ENCODE measurements around the gene INVS.
"Not testable (repeated sequence)": the region's sequence is repeated elsewhere in the genome, so short reads cannot be mapped to it uniquely, and the experiment has no call there.

INVS gene

GRCh38 chr9:100145976-100146375 lies 46.9 kb downstream of the INVS start:
- H3K36me3 ChIP-seq; H3K9me3 ChIP-seq; H3K4me1 ChIP-seq; H3K27ac ChIP-seq; H3K27me3 ChIP-seq; H3K4me3 ChIP-seq; intact Hi-C loops (cut with DNase I; ENCODE audit: low total_unique reads); DNase-seq: not testable (repeated sequence)

- TF ChIP-seq CTCF (IDR thresholded peaks at IDR 0.05), result no peak
- no peaks in the 10 kb centered on the region for H3K27me3 ChIP-seq
- H3K36me3 ChIP-seq, result no peaks in the 10 kb centered on the region
- no peak overlapping the region for H3K27ac ChIP-seq
- intact Hi-C loops (cut with DNase I; ENCODE audit: low total_unique reads), result no loop called here
- no peak overlapping the region for H3K4me3 ChIP-seq
- DNase-seq, result no peak
- no peaks in the 10 kb centered on the region for H3K9me3 ChIP-seq
- H3K4me1 ChIP-seq, result peaks cover 0 to 6% (median 0%) of the 10 kb centered on the region in 4 donors
Observed at GRCh38 chr9:100150214-100150613, 51.2 kb downstream of the INVS start.

GRCh38 chr9:100160021-100160420 lies 61.0 kb downstream of the INVS start:
- H3K27me3 ChIP-seq, result no peaks in the 10 kb centered on the region
- no peak for DNase-seq
- TF ChIP-seq CTCF (IDR thresholded peaks at IDR 0.05), result no peak
- no peaks in the 10 kb centered on the region for H3K9me3 ChIP-seq
- no peaks in the 10 kb centered on the region for H3K4me1 ChIP-seq
- intact Hi-C loops (cut with DNase I; ENCODE audit: low total_unique reads), result no loop called here
- H3K4me3 ChIP-seq, result no peak overlapping the region
- H3K27ac ChIP-seq, result no peak overlapping the region
- H3K36me3 ChIP-seq, result no peaks in the 10 kb centered on the region

GRCh38 chr9:100167176-100167575 lies 68.1 kb downstream of the INVS start:
- no peaks in the 10 kb centered on the region for H3K4me1 ChIP-seq
- TF ChIP-seq CTCF (IDR thresholded peaks at IDR 0.05), result no peak
- H3K27ac ChIP-seq, result no peak overlapping the region
- DNase-seq, result no peak
- no peak overlapping the region for H3K4me3 ChIP-seq
- no peaks in the 10 kb centered on the region for H3K27me3 ChIP-seq
- peaks cover 0 to 2% (median 0%) of the 10 kb centered on the region in 3 donors for H3K9me3 ChIP-seq
- intact Hi-C loops (cut with DNase I; ENCODE audit: low total_unique reads), result no loop called here
- H3K36me3 ChIP-seq, result peaks cover 0 to 3% (median 0%) of the 10 kb centered on the region in 3 donors

- Histone ChIP-seq H3K27me3 (no peaks in the 10 kb centered on the region), H3K9me3 (peaks cover 0 to 2% (median 0%) of the 10 kb centered on the region in 3 donors), H3K27ac (no peak overlapping the region), H3K36me3 (peaks cover under 1 to 3% (median 3%) of the 10 kb centered on the region in 3 donors), H3K4me3 (no peak overlapping the region), H3K4me1 (no peaks in the 10 kb centered on the region)
- no peak for DNase-seq
- no peak for TF ChIP-seq CTCF (IDR thresholded peaks at IDR 0.05)
- intact Hi-C loops (cut with DNase I; ENCODE audit: low total_unique reads), result no loop called here
Observed at GRCh38 chr9:100167915-100168654, 69.0 kb downstream of the INVS start.

GRCh38 chr9:100170085-100170484 lies 71.0 kb downstream of the INVS start:
- DNase-seq, result no peak
- Histone ChIP-seq H3K4me3 (no peak overlapping the region), H3K9me3 (peaks cover 0 to 19% (median 0%) of the 10 kb centered on the region in 3 donors), H3K36me3 (peaks cover 13 to 18% (median 13%) of the 10 kb centered on the region in 3 donors), H3K4me1 (no peaks in the 10 kb centered on the region), H3K27ac (no peak overlapping the region), H3K27me3 (no peaks in the 10 kb centered on the region)
- intact Hi-C loops (cut with DNase I; ENCODE audit: low total_unique reads), result no loop called here
- TF ChIP-seq CTCF (IDR thresholded peaks at IDR 0.05), result no peak

Measured in tibial artery (tissue), 4 donors.